NCI-H2107 (cell line): ENCODE data around the gene NR3C2.
"Not testable (repeated sequence)": the region's sequence is repeated elsewhere in the genome, so short reads cannot be mapped to it uniquely, and the experiment has no call there.

Source experiments
- DNase-seq: peaks from one replicate; lab custom pipeline; 2025; lab: John Stamatoyannopoulos, UW

NR3C2 gene

DNA sequence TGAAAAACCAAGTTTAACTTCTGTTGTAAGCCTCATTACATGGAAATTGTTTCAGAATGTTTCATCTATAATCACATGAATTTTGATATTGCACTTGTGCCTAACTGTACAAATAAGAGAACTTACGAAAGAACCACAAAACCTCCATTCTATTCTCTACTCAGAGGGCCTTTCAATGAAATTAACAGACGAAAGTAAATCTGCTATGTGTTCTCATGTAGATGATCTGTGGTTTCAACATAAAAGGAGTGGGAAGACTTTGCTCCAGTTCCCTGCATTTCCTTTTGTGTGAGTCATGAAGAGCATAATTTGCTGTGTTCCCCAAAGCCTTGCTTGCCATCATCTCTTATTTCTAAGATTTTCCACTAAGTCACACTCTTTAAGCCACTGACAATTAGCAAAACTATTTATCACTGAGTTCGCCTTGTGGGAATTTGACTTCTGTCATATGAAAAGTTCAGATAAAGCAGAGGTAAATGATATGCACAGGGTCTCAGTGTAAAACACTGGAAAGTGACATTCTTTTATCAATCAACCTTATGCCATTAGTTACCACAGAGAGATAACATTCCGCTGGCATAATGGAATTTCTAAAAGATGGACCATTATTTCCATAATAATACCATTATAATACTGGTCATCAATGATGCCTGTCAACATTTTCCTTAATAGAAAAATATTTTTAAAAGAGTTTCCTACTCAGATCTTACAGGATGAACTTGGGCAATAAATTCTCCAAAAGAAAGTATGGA is 329.8 kb downstream of the NR3C2 start:
- peak; percentile 8 for DNase-seq

DNA sequence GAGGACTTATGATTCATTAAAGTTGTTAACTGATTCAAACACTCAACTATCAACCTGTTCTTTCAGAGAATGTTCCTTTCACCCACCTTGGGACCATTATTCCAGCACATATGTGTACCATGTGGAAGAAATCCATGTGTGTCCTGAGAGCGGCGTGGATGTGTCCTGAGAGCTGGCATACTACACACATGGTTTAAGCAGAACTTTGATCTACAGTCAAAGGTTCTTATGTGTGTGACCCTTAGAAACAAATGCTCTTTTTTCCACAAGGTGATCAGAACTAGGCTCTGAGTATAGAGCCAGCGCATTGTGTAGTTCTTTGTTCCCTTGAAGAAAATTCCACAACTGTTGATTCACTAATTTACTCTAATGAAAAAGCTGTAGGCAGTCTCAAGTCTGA is 332.0 kb downstream of the NR3C2 start:
- no peak for DNase-seq

DNA sequence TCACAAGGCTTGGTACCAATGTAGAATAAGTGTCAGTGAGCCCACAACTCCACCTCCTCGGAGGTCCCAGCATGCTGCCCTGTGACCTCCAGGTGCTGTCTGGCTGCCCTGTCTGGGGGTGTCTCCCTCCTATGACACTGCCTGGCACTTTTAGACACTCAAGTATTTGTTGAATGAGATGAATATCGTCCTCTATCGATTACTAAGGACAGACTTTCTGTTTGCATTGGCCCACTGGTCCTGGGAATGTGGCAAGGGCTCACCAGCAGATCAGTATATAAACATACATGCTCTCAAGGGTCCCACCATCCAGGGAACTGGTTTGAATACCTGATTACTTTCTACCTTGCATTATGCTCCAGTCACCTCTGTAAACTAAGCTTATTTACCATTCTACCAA is 333.0 kb downstream of the NR3C2 start:
- no peak for DNase-seq

DNA sequence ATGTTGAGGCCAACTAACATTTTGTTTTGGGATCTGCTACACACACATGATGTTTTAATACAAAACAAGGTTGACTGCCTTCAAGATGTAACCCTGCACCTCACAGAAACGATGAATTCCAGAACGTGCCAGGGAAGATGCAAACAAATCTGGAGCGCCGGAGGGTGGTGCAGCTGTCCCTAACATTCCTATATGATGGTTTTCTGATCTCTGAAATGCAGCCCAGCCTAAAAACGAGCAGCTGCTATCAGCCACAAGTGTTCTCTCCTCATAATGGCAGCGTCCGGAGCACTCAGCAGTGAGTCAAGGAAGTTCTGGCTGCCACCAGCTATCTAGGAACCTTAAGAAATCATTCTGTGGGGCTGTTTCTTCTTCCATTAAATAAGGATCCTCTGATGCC is 333.4 kb downstream of the NR3C2 start:
- no peak for DNase-seq

DNA sequence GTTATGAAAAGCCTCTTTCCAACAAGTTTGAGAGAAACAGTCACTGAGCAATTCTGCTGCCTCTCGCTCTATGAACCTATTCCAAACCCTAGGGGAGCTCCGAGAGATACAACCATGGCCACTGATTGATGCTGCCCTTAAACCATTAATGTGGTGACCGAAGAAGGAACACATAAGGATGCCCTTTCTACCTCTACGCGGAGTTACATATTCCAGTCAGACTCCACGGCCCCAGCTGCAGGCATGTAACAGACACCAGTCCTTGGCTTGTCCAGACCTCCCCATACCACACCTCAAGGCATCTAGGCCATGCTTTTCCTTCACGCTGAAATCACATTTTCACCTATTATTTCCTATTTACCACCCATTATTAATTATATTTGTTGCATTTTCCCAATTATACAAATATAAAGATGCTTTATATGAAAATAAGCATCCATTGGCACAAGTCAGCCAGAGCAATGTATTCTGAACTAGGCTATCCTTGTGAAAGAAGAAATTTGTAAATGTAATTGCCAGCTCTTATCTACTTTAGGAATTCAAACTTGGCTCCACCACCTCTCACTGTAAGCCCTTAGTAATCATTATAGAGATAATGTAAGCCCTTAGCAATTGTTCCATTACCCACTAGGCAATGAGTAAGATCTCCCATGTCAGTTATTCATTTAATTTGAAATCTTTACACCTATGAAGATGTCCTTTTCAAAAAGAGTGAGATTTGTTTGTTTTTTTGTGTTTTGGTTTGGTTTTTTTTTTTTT is 338.4 kb downstream of the NR3C2 start:
- no peak for DNase-seq

DNA sequence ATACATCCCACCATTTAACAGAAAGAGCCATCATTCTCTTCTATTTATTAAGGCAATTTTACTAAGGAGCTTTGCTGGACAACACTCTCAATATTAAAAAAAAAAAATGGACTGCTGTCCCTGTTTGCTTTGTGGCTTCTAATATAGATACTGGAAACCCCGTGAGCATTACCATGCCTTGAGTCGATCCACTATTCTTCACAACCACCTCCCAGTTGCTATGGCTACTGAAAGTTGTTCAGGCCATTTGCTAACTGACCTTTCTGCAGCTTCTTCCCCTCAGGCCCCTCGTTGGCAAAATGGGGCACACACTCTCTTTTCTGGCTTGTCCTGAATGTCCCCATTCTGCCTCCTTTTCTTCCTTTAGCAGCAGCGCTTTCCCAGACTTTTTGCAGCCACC is 340.4 kb downstream of the NR3C2 start:
- DNase-seq, result no peak

DNA sequence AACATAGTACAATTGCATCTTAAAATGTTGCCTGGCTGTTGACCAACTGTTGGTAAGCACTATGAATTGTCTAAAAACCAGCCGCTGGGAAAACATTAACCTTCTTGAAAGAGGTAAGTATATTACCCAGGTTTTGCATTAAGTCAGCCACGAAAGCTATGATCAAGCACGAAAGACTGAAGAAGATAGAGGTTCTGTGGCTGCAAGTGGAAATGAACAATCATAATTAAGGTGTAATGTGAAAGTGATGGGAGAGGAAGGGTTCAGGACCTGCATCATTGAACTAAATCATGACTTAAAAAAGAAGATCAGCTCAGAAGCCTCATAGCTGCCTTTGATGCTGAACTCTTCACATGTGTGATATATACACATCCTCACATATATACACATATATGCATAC is 341.0 kb downstream of the NR3C2 start:
- no peak for DNase-seq

DNA sequence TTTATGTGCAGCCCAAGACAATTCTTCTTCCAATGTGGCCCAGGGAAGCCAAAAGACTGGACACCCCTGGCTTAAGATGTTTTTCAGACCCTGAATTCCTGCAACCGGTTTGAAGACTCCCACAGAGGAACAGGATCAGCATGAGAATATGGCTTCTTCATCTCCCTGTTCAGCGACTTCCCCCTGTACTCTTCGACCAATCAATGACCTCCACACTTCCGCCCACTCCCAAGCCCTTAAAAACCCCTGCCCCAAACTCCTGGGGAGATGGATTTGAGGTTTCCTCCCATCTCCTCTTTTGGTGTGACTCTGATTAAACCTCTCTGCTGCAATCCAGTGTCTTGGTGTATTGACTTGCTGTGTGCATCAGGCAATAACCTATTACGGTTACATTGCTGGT is 344.4 kb downstream of the NR3C2 start:
- DNase-seq, result no peak

DNA sequence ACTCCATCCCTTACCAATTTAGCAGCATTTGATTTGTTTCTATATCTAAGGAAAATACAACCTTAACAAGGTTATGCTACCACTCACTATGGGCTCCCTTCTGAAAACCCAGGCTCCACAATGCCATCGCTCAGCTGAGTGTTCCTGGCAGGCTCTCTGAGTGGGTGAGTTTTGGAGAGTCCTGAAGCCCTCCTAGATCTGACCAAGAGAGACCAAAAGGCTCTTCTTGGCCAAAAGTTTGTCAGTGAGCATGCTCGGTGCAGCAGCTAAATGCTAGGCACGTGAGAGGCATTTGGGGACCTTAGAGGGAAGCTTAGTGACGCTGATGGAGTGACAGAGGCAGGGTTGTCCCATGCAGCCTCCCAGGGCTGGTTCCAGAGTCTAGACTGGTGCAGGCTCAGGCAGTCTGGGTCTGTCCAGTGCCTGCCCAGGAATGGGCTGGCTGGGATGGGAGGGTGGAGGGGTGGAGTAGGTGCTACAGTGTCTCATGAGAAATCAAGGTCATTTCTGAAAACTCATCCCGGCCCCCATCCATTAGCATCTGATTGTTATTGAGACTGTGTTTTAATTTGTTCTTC is 346.8 kb downstream of the NR3C2 start:
- DNase-seq, result no peak

DNA sequence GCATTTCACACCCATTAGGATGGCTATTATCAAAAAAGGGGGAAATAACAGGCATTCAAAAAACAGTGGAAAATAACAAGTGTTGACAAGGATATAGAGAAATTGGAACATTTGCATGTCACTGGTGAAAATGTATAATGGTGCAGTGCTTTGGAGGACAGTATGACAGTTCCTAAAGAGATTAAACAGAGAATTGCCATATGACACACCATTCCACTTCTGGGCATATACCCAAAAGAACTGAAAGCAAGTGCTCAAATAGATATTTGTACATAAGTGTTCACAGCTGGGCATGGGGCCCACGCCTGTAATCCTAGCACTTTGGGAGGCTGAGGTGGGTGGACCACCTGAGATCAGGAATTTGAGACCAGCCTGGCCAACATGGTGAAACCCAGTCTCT is 348.1 kb downstream of the NR3C2 start:
- no peak for DNase-seq

DNA sequence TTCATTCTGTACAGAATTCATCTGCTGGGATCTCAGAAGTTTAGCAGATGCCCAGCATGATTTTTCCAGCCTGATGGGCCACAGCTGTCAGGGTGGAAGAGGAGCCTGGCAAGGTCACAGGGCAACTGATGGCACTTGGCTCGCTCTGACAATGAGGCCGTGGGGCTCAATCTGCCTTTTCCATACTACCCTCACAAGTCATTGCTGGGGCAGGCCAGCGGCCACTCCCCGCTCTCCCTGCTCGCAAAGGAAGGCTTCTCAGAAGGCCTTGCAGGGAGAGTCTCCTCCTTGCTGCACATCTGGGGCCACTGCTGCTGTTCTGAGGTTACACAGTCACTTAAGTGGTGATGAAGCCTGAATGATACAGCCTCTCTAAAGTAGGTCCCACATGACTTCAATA is 349.1 kb downstream of the NR3C2 start:
- no peak for DNase-seq

DNA sequence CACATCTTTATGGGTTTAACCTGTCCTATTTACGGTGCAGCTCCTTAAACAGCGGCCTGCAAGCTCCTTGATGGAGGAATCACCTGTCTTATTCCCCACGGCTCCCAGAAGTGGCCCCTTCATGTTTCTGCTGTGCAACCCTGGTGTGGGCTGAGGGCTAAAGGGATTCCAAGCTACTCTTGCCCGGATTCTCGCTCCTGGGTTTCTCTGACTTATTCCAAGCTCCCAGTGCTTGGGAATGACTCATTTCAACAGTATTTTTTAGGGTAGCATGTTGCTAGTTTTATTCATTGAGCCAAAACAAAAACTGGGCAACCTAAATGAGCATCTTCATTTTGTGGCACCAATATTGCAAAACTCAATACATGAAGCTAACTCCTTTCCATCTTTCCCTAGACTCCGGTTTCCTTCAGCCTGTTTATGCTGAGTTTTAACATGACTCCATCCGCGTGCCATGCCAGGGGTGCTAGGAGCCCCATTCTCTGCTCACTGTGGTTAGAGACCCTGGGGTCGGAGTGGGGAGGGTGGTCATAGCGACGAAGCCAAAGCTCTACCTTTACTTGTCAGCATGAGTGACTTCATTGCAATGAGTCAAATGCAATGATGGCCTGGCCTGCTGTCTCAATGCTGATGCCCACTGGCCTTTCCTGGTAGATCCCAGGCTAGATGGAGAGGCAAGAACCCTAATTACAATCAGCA is 349.7 kb downstream of the NR3C2 start:
- no peak for DNase-seq

DNA sequence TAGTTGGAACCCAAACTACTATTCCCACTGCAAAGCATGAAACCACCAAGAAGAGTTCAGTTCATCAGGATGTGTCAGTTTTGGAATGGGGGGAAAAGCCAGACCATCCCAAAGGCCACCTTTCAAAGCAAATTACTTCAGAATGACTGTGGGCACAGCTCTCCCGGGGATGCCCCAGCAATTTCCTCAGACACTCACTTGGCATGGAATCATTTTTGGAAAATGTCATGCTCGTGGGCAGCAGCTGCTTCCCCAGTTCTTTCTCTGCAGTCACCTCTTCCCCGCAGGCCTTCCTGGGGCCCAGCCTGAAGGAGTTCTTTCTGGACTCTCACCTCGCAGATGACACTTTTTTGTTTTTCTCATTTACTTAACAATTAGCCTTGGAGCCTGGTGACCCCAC is 350.3 kb downstream of the NR3C2 start:
- DNase-seq, result no peak

DNA sequence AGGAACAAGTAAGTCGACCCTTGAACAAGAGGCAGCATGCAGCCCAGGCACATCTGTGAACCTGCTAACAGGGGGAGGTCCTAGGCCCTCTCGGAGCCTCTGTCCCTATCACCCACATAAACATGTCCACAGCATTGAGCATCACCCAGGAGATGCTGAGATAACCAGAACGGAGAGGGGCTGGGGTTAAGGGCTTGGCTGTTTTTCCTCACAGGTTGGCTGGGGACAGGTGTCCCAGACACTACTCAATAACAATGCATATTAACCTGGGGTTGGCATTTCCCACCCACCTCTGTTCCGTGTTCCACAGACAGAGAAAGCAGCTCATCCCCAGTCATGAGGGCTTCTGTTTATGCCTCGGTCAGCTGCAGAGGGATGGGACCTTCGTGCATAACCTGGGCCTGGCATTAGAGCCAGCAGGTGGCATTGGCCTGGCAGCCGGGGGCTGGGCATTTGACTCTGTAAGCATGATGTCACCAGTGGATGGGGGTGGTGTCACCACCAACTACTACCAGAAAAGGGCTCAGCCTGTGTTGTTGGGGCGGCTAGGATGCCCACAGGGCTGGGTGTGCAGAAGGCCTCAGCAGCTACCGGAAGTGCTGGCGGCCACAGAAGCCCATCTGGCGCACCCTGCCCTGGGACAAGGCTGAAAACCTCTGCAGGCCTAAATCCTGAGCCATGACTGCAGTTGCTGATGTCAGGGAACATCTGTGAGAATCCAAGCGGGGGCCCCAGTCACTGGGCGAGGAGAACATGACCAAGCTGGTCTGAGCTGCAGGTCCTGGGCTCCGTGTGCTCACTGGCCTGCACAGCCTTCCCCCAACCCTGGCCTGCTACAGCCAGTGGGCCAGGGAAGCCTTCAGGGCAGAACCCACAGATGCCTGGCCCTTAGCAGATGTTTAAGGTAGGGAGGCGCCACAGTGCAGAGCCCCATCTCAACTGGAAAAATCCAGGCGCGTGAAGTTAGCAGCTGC is 351.4 kb downstream of the NR3C2 start:
- DNase-seq, result no peak

DNA sequence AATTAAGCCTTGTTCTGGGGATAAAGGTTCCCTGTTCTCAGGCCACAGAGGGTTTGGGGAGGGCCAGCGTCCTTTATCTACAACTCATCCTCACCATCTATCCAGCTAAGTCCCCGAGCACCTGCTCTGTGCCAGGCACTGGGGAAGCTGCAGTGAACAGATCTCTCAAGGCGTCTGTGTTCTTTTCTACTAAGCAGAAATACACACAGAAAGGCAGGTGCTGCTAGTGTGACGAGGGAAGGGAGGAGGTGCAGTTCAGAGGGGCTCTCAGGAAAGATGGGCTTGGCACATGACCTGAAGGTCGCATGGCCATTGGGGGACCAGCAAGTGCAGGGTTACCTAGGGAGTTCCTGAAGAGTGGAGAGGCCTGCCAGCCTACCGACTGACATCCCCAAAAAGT is 352.2 kb downstream of the NR3C2 start:
- no peak for DNase-seq

DNA sequence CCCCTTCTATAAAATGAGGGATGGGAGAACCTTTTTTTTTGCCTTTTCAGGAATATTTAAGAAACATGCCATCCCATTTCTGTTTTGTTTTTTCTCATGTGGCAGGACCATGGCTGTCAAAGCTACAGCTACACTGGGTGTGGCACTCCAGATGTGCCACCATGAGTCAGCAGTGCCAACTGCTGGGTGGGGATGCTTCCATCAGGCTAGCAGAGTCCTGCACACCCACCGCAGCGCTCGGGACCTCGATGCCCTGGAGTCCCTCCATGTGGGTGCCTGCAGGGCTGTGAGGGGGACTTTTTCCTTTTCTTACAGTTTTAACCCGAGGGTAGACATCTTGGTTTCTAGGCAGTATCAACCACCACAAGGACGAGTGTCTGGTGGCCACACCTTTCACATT is 352.6 kb downstream of the NR3C2 start:
- DNase-seq, result no peak

DNA sequence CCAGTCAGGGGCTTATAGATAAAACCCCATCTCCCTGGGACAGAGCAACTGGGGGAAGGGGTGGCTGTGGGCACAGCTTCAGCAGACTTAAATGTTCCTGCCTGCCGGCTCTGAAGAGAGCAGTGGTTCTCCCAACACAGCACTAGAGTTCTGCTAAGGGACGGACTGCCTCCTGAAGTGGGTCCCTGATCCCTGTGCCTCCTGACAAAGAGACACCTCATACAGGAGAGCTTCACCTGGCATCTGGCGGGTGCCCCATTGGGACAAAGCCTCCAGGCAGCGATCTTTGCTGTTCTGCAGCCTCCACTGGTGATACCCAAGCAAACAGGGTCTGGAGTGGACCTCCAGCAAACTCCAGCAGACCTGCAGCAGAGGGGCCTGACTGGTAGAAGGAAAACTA is 359.1 kb downstream of the NR3C2 start:
- DNase-seq, result not testable (repeated sequence)

DNA sequence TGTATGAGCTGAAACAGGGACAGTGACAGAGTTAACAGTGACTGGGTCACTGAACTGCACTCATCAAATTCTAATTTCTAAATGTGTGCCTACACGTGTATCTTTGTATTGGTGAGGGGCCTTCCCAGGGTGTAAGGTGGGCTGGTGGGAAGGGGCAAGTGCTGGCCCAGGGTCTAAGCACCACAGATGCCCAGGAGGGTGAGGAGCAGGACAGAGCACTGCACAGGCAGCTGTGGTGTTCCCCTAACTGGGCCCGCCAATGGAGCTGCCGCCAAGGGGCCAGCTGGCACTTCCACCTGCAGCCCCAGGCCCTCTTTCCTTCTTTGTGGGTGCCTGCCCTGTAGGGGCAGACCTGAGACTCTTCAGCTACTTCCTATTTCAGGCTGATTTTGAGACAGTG is 360.5 kb downstream of the NR3C2 start:
- DNase-seq, result no peak

DNA sequence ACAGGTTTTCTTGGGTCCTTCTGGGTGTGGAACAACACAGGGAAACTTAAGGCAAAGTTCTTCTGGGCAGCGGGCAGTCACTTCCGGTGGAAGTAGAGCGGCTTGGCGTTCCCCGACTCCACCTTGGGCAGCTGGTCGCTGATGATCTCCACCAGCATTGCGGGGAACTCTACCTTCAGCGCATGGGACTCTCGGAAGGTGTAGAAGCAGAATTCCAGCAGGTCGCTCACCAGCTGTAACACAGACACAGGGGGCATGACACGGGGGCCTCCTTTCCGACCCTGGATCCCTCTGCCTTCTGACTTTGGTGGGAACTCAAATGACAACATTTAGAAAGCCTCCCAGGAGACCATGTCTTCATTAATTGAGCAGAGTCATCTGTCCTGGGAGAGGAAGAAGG is 360.9 kb downstream of the NR3C2 start:
- no peak for DNase-seq

DNA sequence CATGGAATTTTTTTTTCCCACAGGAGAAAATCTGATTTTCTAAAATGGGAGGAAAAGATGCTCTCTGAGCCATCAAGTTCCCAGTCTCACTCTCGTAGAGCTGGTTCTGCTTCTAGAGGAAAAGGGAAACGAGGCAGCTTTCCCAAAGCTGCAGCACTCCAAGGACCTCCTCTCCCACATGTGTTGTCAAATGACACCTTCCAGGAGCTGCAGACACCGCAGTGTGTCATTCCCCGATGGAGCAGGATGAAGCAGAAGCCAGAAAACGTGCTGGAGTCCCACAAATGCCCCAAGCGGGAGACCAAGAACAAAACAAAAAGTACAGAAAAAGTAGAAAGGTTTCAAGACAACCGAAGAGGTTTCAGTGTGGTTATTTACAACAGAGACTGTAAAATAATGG is 362.3 kb downstream of the NR3C2 start:
- no peak for DNase-seq

DNA sequence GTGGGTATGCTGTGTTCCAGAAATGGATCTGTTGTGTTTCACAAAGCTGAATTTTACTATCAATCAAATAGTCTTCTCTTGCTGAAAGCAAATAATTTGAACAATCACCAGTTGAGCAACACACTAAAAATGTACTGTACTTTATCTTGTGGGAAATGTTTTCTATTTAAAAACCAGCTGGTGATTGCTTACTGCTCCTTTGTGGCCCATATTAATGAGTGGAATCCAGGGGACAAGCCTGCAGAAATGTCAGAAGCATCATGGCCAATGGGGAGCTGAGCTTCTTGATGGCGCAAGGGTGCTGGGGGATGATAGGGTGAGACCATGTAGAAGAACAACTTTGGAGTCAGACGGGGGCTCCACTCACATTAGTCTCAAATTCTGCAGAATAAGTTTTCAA is 364.2 kb downstream of the NR3C2 start:
- no peak for DNase-seq

DNA sequence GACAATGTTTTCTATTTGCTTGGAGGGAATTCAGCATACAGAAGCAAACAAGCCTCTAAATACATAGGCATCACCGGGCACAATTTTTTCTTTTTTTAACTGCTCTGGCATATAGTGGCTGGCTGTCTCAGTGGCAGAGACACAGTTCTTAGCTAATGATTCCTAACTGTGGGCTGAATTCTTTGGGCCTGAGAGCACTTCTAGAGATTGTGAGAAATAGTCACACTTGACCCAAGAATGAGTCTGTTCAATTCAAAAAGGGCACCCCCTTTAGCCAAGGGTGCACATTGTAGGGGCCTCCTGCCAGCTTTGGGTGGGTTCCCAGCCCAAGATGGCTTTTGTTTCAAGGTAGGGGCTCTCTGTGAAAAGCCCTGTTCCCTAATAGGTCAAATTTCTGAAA is 364.6 kb downstream of the NR3C2 start:
- no peak for DNase-seq
